Activated CD8-positive, alpha-beta memory T cell treated with anti-CD3 and anti-CD28 coated beads, Interleukin-2, amount 50 U/mL, for 1 hour (primary cell): ENCODE results near the gene SLC39A1.
"Not testable (repeated sequence)": the region's sequence is repeated elsewhere in the genome, so short reads cannot be mapped to it uniquely, and the experiment has no call there.

Experiments
- DNase-seq: peaks from one replicate; pipeline ENCODE4 v3.0.0-alpha.2; 2020; ENCODE audit errors: extremely low read depth

The SLC39A1 gene

GRCh38 chr1:153929426-153929825 is 33.9 kb downstream of the SLC39A1 start:
- DNase-seq: no peak

GRCh38 chr1:153928791-153929341 is 34.5 kb downstream of the SLC39A1 start:
- no peak for DNase-seq

GRCh38 chr1:153928245-153928644 is 35.1 kb downstream of the SLC39A1 start:
- no peak for DNase-seq

- DNase-seq: no peak
Observed at GRCh38 chr1:153926405-153926804, 36.9 kb downstream of the SLC39A1 start.

- peak; percentile 99 for DNase-seq
Observed at GRCh38 chr1:153922972-153923925, 40.1 kb downstream of the SLC39A1 start, which contains the start of gene GATAD2B. Gene GATAD2B, minus strand, starts transcription at chr1:153922972. Its CDS starts 94,625 bp downstream, at chr1:153828347.

- no peak for DNase-seq
Observed at GRCh38 chr1:153922076-153922971, 41.0 kb downstream of the SLC39A1 start.

- no peak for DNase-seq
Observed at GRCh38 chr1:153921803-153922075, 41.6 kb downstream of the SLC39A1 start.

- DNase-seq: no peak
Observed at GRCh38 chr1:153921080-153921802, 42.1 kb downstream of the SLC39A1 start.

- no peak for DNase-seq
Observed at GRCh38 chr1:153919876-153920852, 43.2 kb downstream of the SLC39A1 start.

GRCh38 chr1:153916297-153916696 is 47.0 kb downstream of the SLC39A1 start:
- DNase-seq: no peak

GRCh38 chr1:153912349-153912748 is 51.0 kb downstream of the SLC39A1 start:
- DNase-seq: no peak

- not testable (repeated sequence) for DNase-seq
Observed at GRCh38 chr1:153910560-153910959, 52.8 kb downstream of the SLC39A1 start.
